Kidney (tissue), 14 donors: ENCODE measurements around the gene RAB39A. TPM values are rescaled to one million over a fixed set of nuclear protein-coding genes. Genes with fewer than 3 reads are reported as not detected.

Source experiments
- DNase-seq, 5 donors: peaks; one replicate each; pipeline ENCODE4 v3.0.0-alpha.2; 2013 to 2020
- FAIRE-seq: peaks from 2 replicates; lab custom pipeline; 2012; peaks lifted over from hg19 to GRCh38; lab: Jason Lieb, UNC
- H3K27ac ChIP-seq, 2 donors: one replicate each; pipeline ENCODE4 v1.7.0; 2013; ENCODE audit warnings: low read depth in 2 of 2, low read length in 2 of 2, inconsistent platforms in 1 of 2
- H3K27me3 ChIP-seq: one replicate; pipeline ENCODE4 v1.7.1; 2013; ENCODE audit warnings: low read length, inconsistent platforms; ENCODE audit not compliant: control insufficient read depth, insufficient read depth
- H3K36me3 ChIP-seq, 3 donors: one replicate each; pipeline versions ENCODE4 v1.7.0 to v1.7.1; 2013; ENCODE audit warnings: low read length in 3 of 3, control low read depth in 1 of 3, inconsistent platforms in 1 of 3; ENCODE audit not compliant: insufficient read depth in 3 of 3, control insufficient read depth in 2 of 3
- H3K4me1 ChIP-seq, 3 donors: one replicate each; pipeline versions ENCODE4 v1.7.0 to v1.7.1; 2013; ENCODE audit warnings: low read length in 3 of 3, inconsistent platforms in 1 of 3, low read depth in 1 of 3; ENCODE audit not compliant: control insufficient read depth in 2 of 3, insufficient read depth in 2 of 3
- H3K4me3 ChIP-seq, 3 donors: one replicate each; pipeline versions ENCODE4 v1.7.0 to v1.8.1; 2013; ENCODE audit warnings: low read length in 3 of 3, control low read depth in 1 of 3, inconsistent platforms in 1 of 3
- H3K9ac ChIP-seq, 3 donors: one replicate each; pipeline versions ENCODE4 v1.7.0 to v1.7.1; 2013; ENCODE audit warnings: low read length in 3 of 3, control low read depth in 1 of 3, inconsistent platforms in 1 of 3
- H3K9me3 ChIP-seq, 3 donors: one replicate each; pipeline versions ENCODE4 v1.7.0 to v1.7.1; 2013; ENCODE audit warnings: low read length in 3 of 3, control low read depth in 1 of 3, inconsistent platforms in 1 of 3; ENCODE audit not compliant: control insufficient read depth in 2 of 3, insufficient read depth in 1 of 3
- CTCF ChIP-seq: IDR thresholded peaks from 3 replicates; pipeline ENCODE4 v1.5.1; 2012; ENCODE audit warnings: mild to moderate bottlenecking, moderate library complexity, borderline replicate concordance; ENCODE audit not compliant: insufficient read depth; ENCODE audit errors: extremely low read depth
- intact Hi-C: fragments of 100-400 bp; cut with DNase I; formaldehyde crosslinking; loops from one replicate; pipeline ENCODE4 v1.11.1; 2022
- polyA plus RNA-seq: library from polyadenylated mRNA; stranded (reverse); fragments of 350-450 nt; fragmentation: Illumina TruSeq; extraction: RNeasy Lipid Tissue Mini Kit (QIAGEN cat#74804); gene quantifications from one replicate; pipeline ENCODE4 v1.2.3, GENCODE V29; 2014; ENCODE audit warnings: low read depth, low replicate concordance; ENCODE audit not compliant: insufficient read depth
- total RNA-seq: library from RNA; stranded (reverse); fragmentation: NEBNext Ultra II Directional; extraction: Animal tissue kit (Norgen Biotek cat#: 25700); gene quantifications from one replicate; pipeline ENCODE4 v1.2.1, GENCODE V29; 2021
- donor health status: control.
- donor health status: control.
- donor health status: control.
- donor health status: control.
- donor health status: control.
- donor health status: DM: yes; HTN: yes; CAD: no.
- donor health status: Normal renal cell carcinoma (clear cell type).

Gene RAB39A
- total and polyA plus RNA-seq, 2 donors from 2014 or later, result 2.8 TPM; not detected in 1

- intact Hi-C loops, result no loop called here
- Histone ChIP-seq H3K36me3 (no peaks in the 10 kb centered on the region), H3K27me3 (no peaks in the 10 kb centered on the region), H3K27ac (no peak overlapping the region), H3K4me3 (no peak overlapping the region), H3K9ac (no peak overlapping the region), H3K9me3 (no peaks in the 10 kb centered on the region), H3K4me1 (no peaks in the 10 kb centered on the region)
- FAIRE-seq (no peak), DNase-seq (peak in 1 of 5 donors; percentile 18)
- TF ChIP-seq CTCF, result no peak
These were observed 33.9 kb downstream of the RAB39A start for GRCh38 chr11:107962181-107962580.

- Histone ChIP-seq H3K27me3 (no peaks in the 10 kb centered on the region), H3K4me1 (no peaks in the 10 kb centered on the region), H3K27ac (no peak overlapping the region), H3K9me3 (no peaks in the 10 kb centered on the region), H3K4me3 (no peak overlapping the region), H3K36me3 (no peaks in the 10 kb centered on the region), H3K9ac (no peak overlapping the region)
- TF ChIP-seq CTCF, result no peak
- FAIRE-seq, result no peak
- intact Hi-C loops, result no loop called here
- no peak for DNase-seq
These were observed 34.8 kb downstream of the RAB39A start for GRCh38 chr11:107963091-107963490.

GRCh38 chr11:107969219-107969618 lies 41.0 kb downstream of the RAB39A start:
- FAIRE-seq, result no peak
- Histone ChIP-seq H3K9me3 (no peaks in the 10 kb centered on the region), H3K4me3 (no peak overlapping the region), H3K36me3 (no peaks in the 10 kb centered on the region), H3K27ac (no peak overlapping the region), H3K4me1 (no peaks in the 10 kb centered on the region), H3K9ac (no peak overlapping the region), H3K27me3 (no peaks in the 10 kb centered on the region)
- no peak for DNase-seq
- TF ChIP-seq CTCF, result no peak
- intact Hi-C loops, result no loop called here

GRCh38 chr11:107970049-107970448 lies 41.8 kb downstream of the RAB39A start:
- Histone ChIP-seq H3K4me3 (no peak overlapping the region), H3K9ac (no peak overlapping the region), H3K36me3 (no peaks in the 10 kb centered on the region), H3K9me3 (no peaks in the 10 kb centered on the region), H3K27me3 (no peaks in the 10 kb centered on the region), H3K4me1 (no peaks in the 10 kb centered on the region), H3K27ac (no peak overlapping the region)
- intact Hi-C loops, result no loop called here
- no peak for TF ChIP-seq CTCF
- no peak for DNase-seq
- FAIRE-seq, result no peak
